HG03432 (cell line): ENCODE data around the gene JAK1.

Source experiments
- ATAC-seq: cut with Tn5 transposase; IDR thresholded peaks from one replicate; pipeline ENCODE4 v1.9.1; 2021; ENCODE audit warnings: mild to moderate bottlenecking, moderate library complexity; ENCODE audit not compliant: unreplicated experiment

JAK1 gene

DNA sequence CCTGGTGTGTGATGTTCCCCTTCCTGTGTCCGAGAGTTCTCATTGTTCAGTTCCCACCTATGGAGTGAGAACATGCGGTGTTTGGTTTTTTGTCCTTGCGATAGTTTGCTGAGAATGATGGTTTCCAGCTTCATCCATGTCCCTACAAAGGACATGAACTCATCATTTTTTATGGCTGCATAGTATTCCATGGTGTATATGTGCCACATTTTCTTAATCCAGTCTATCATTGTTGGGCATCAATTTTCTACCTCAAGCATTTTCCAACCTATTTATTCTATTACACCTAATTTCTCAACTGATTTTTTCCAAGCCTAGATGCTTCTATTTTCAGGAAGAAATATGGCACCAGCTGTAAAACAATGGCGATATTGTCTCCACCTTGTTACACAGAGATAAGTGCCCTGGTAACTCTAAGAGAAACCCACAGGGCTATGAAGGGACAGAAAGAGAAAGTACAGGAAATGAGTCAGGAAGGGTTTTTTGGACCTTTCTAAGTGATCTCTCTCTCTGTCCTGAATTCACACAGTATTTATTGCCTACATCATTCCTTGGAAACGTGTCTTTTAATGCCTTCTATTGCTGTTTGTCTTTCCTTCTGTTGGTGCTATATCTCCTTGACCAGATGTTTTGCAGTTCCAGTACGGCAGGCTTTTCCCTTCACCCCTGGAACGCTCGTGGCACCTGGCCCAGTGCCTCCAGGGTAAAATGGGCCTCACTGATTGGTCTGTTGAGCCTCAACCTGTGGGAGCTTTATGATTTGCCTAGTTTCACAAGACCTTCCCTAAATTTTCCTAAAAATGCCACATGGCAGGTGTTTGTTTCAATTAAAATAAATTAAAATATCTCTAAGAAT, 14.6 kb upstream of the JAK1 start:
- ATAC-seq, result peak; percentile 77

DNA sequence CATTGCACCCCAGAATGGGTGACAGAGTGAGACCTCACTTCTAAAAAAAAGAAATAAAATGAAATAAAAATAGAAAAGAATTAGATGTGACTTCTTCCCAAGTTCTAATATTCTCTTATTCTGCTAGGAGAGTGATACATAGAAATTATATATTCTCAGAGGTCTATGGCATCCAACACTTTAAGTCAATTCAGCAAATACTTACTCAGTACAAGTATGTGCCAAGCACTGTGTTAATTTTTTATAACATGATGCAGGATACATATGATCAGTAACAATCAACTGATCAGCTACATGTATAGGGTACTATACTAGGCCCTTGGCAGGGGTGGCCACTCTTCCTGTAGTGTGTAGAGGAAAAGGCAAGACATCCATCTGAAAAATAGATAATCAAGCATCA, 13.0 kb upstream of the JAK1 start:
- no peak for ATAC-seq

DNA sequence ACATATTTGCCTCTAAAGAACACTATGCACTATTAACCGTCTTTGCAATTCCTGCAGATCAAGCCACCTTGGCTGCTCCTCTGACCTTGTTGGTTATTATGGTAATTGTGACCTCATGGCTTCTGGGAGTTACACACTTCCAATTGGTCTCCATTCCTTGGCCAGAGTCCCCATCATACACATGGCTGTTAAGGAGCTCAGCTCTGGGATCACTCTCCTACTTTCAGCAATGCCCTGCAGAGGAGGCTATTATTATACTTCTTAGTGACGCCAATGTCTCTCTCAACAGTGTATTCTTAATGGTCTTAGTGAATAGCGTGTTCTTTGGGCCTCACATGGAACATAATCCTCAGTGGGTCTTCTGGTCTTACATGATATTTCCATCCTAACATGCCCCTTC, 10.0 kb upstream of the JAK1 start:
- ATAC-seq, result no peak

DNA sequence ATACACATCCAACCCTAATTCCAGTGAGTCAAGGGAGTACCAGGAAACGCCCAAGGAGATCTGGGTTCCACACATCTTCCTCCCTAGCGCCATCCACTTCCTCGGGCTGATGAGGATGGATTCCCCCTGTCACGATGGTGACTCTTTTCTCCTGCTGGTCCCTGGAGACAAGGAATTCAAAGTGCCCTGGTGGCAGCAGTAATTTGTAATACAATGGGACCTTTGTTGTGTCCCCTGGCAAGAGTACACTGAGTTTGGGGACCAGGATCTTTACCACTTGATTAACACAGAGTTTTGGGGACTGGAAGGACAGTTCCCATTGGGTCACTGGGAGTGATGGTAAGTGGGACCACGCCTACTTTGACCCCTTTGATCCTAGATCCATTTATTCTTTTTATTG, 9.4 kb upstream of the JAK1 start:
- no peak for ATAC-seq

DNA sequence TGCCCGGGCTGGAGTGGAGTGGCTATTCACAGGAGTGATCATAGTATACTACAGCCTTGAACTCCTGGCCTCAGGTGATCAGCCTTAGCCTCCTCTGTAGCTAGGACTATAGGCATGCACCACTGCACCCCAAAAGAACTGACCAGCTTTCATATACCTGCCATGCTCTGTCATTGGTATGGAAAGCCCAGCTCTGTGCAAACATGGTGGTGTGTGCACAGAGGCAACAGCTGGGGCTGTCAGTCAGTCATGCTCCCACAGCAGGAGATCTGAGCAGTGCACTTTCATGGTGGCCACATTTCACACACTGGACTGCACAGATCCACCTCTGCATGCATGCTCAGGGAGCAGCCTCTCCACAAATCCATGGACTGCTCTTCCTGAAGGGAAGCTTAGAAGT, 8.8 kb upstream of the JAK1 start:
- no peak for ATAC-seq

DNA sequence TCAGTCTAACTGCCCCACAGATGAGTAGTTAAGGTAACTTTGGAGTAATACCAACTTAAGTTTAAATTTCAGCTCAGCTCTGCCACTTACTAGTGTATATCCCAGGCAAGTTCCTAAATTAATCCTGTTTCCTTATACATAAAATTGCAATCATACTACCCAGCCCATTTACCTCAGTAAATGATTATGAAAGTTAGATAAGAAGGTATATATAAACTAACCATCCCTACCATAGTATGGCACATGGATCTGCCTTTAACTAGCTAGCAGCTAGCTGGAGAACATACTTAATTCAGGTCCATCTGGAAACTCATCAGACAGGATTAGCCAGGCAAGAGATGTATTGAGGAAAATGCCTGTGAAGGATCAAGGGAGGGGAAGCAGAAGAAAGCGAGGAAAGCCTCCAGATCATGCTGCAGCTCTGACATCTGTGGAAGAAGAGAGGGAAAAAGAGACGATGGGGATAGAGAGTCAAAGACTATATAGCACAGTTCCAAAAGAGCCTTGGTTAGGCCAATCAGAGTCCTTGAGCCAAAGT, 8.0 kb upstream of the JAK1 start:
- ATAC-seq, result no peak

DNA sequence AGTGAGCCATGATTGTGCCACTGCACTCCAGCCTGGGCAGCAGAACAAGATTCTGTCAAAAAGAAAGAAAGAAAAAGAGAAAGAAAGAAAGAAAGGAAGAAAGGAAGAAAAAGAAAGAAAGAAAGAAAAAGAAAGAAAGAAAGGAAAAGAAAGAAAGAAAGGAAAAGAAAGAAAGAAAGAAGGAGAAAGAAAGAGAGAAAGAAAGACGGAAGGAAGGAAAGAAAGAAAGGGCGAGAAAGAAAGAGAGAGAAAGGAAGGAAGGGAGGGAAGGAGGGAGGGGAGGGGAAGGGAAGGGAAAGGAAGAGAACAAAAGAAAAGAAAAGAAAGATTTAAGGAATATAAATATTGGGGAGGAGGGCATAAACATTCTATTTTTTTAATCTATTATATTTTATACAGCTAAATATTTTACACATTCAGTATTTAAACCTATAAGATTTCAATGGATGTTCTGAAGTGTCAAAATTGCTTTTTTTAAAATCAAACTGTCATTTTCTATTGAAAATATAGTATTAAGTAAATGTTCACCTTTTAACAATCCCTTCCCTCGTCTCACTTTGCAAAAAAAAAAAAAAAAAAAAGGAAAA, 6.8 kb upstream of the JAK1 start:
- no peak for ATAC-seq

DNA sequence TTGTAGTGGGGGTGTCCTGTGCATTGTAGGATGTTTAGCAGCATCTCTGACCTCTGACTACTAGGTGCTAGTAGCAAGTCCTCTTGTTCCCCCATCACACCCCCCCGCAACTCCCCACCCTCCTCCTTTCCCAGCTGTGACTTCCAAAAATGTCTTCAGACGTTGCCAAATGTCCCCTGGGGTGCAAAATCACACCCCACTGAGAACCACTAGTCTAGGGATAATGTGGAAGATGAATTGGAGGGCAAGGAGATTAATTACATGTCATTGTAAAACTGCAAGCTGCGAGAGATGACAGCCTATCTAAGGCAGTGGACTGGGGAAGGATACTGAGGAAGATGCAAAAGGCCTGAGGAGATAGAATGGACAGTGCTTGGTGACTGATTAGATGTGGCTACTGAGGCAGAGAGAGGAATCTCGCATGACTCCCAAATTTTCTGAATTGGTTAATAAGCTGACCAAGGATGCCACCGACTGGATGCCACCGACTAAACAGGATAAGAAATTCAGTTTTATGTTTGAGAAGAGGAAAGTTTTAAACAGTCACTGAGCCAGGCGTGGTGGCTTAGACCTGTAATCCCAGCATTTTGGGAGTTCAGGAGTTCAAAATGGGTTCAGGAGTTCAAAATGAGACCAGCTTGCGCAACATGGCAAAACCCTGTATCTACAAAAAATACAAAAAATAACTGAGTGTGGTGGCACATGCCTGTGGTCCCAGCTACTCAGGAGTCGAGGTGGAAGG, 3.1 kb upstream of the JAK1 start:
- ATAC-seq, result no peak

DNA sequence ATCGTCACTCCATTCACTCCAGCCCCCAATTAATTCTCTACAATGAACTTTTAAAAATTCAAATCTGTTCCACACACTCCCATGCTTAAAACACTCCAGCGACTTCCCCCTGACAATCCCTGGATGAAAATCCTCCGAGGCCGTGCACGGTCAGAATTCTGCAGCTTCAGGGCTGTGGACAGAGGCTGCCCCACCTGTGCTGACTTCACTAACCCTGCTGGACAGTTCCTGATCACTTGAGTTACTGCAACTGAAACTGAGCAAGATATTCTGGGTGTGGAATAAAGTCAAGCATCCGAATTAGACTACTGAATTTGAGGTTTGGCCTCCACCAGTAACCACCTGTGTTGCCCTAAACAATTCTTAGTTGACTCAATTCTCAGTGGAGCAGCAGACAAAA, 1.0 kb upstream of the JAK1 start:
- no peak for ATAC-seq

DNA sequence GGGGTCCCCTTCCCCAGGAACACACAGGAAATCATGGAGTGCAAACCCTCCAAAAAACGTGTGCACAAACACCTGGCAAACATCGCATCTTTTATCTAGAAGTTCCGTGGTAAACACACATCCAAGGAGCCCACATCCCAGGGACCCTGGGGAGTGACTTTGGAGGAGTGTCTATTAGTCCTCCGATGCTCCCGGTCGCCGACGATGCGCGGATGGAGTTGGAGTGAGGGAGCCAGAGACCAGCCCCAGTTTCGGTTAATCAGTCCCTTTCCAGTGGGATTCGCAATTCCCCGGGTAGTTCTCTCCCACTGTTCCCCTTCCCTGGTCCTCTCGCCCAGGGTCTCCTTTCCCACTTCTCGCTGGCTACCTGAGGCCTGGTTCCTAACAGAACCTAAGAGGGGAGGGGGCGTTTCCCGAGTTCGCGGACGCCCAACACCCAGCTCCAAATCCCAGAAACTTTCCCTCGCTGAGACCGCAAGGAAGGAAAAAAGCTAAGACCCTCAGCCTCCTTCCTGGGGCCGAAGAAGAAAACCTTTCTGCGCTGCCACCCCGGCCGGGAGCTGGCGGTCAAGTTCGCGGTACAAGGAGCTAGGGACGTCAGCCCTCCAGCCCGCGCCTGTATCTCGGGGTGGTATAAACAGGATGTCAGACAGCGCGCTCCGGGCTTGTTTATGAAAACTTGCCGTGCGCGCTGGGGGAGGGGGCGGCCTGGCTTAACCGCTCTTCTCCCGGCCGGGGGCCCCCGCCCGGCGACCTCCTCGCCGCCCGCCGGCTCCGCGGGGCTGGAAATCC, 787 bp downstream of the JAK1 start:
- peak; percentile 48 for ATAC-seq

DNA sequence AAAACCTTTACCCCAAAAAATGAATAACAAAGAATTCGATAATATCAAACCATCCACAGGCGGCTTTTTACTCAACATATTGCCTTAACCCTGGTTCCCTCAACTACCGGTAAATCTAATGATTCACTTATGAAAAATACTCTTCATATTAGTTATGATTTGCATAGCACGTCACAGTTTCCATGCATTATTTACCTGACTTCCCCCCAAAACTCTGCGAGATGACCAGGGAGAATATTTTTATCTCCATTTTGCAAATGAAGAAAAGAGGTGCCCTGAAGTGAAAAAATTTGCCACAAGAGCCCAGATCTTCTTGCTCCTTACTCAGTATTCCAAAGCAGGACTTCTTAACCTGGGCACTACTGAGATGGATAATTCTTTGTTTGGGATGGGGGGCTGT, 2.9 kb downstream of the JAK1 start:
- ATAC-seq, result no peak

DNA sequence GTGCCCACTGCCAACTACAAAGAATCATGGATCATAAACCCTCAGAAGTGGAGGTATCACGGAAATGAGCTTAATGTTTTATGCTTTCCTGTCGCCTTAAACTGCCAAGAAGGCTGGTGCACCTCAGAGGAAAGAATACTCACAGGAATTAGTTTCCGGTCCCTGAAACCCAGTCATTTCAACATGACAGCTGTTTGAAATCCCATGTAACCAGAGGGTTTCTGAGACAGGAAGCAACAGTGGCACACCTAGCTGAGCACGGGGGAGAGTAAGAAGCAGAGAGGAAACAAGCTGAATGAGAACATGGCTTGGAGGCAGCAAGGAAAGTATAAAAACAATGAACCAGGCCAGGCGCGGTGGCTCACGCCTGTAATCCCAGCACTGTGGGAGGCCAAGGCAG, 3.9 kb downstream of the JAK1 start:
- peak; percentile 19 for ATAC-seq

DNA sequence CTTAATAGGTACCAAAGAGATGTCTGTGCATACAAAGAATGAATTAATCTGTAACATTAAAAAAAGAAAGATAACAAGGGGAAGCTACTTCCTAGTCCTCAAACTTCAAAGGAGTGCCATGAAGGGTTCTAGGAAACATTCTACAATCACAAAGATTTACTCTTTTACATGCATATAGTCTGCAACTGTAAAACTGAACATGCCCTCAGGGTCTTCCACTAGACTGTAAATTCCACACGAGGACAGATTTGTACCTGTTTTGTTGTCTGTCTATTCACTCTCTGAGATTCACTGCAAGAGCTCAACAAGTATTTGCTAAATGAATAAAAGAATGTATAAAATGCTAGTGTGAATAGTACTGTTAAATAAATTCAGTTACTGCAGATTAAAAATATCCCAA, 4.4 kb downstream of the JAK1 start:
- ATAC-seq, result no peak

DNA sequence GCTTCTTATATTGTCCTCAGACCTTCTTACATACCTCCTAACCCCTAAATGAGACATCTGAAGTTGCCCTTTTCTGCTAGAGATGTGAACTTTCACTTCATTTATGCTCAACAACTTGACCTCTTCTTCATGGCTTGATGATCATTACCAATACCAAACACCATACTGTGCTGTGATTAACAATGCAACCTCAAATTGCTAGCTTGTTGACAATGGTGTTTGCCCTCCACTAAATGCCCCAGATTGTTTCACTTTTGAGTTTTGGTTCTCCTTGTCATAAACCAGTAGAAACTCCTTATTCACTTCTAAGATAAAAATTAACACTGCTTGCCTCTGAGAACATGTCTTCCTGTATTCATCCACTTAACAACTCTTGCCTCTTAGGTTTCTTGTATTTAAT, 5.6 kb downstream of the JAK1 start:
- peak; percentile 66 for ATAC-seq

DNA sequence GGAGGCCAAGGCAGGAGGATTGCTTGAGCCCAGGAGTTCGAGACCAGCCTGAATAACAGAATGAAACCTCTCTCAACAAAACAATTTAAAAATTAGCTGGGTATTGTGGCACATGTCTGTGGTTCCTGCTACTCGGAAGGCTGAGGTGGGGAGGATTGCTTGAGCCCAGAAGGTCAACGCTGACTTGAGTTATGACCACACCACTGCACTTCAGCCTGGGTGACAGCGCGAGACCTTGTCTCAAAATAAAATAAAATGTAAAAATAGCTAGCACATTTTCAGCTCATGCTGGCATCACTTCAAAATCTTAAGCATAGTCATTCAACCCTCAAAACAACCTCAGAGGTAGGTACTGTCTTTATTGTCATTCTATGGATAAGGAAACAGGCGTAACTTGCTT, 6.4 kb downstream of the JAK1 start:
- ATAC-seq, result no peak

DNA sequence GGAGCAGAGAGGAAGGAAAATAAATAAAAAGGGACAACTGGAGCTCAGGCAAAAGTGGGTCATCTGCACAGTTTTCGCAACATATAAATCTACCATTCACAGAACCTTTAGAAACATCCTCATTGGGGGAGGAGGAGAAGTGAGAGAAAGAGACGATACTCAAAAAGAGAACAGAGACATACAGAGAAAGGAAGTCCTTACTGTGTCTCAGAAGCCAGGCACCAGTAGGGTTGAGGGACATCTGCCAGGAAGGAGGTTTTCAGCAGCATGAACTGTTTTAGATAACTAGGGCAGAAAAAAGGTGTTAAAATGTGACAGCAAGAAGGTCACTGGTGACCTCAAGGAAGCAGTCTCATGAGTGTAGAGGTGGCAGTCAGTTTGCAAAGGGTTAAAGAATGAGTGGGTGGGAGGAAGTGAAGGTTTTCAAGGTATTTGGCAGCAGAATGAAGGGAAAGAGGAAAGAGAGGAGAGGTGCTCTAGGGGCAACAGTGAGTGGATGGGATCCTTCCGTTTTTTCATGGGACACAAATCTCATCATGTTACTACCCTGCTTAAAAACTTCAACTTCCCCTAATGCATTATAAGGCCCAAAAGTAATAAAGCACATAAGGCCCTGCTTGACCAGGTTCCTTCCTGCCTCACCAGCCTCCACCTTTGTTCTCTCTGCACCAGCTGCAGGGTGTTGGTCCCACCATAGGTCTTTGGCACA, 9.5 kb downstream of the JAK1 start:
- ATAC-seq, result peak; percentile 86

DNA sequence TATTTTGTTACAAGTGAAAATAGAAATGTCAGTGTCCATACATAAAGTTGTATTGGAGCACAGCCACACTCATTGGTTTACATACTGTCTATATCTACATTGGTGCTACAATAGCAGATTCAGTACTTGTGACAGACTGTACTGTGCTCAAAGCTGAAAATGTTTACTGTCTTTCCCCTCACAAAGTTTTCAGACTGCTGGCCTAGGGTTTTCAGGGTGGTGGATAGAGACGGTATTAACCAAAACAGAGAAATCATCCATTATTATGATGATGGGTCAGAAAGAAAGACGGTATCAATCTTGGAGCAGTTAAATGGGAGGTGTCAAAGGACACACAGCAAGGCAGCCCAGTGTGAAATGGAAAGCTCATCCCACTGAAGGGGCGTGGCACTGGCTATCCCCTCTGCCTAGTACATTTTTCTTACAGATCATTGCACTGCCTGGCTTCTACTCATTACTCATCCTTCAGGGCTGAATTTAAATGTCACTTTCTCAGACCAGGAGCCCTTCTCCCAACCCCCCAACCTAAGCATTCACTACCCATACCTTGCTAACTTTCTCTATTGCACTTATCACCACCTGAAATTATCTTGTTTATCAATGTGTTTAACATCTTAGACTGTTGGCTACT, 10.2 kb downstream of the JAK1 start:
- ATAC-seq, result no peak

DNA sequence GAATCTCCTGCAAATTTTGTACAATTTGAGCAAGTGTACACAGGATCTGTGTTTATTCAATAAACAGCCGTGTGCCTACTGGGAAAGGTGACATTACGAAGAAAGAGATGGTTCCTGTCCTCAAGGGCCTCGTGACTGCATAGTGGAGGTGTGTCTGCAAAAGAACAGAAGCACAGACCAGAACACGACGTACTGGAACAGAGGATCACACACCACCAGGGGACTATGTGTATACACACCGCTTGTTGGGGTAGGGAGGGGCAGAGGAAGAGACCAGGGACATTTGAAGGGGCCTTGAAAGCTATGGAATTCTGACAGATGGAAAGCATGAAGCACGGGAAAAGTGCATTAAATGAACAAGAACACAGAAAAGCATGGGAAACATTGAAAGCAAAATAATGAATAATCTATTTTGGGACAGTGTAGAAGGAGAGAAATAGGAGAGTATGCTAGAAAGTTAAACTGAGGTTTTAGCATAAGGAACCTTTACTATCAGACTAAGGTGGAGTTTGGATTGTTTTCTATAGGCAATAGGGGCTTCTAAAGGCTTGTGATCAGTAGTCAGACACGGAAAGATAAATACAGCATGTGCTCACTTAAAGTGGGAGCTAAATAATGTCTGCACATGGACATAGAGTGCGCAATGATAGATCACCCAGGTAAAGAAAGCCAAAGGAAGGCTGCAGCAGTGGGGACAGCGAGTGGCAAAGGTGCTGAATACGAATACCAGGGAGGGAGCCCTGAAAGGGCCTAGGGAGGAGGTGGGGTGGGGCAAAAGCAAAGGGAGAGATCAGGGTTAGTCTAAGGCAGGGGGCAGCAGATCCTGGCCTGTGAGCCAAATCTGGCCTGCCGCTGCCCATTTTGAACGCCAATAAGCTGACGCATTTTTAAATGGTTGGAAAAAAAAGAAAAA, 11.0 kb downstream of the JAK1 start:
- ATAC-seq, result no peak

DNA sequence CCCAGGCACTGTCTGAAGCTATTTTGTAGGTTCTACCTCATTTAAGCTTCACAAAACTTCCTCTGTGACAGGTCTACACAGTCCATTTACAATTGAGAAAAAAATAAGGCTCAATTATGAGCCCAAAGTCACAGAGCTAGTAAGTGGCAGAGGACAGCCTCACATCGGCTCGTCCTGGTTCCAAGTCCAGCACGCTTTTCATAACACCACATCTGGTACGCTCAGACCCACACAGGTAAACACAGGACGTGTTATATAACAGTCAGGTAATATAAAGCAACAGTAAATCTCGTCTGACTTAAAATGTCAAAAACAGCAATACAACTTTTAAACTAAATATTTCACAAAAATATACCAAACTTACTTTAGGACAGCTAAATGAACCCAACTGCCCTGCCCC, 13.1 kb downstream of the JAK1 start:
- no peak for ATAC-seq
